Measurements from ENCODE around the gene EFCAB6.

EFCAB6 gene

DNA sequence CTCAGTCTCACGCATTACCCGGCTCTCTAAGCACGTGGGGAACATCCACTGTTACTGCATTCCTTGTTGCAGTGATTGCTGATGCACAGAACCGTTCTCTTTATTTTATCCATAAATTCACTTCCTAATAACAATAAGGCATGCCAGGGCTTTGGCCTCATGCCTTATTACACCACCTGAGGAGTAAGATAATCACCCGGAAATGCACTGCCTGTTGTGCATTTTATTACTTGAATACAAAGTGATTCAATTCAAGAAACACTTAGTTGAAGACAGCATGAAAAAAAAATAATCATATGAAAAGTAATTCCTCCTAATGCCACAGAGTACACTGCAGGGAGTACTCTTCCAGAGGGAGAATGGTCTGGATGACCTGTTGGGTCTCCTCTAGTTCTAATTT is 19.2 kb downstream of the EFCAB6 start:
- no peaks in the 10 kb centered on the region for H3K9me3 ChIP-seq (ENCODE audit: severe bottlenecking)
- H3K4me3 ChIP-seq (ENCODE audit: severe bottlenecking), result no peak overlapping the region
- DNase-seq (ENCODE audit: low spot score) (no peak), ATAC-seq (ENCODE audit: low read depth) (no peak)
- no peak for TF ChIP-seq CTCF (IDR thresholded peaks at IDR 0.05; ENCODE audit: poor library complexity, severe bottlenecking)
- H3K4me1 ChIP-seq (ENCODE audit: insufficient read depth, poor library complexity, severe bottlenecking), result peaks cover 3% of the 10 kb centered on the region
- H3K27me3 ChIP-seq (ENCODE audit: insufficient read depth, poor library complexity, severe bottlenecking), result no peaks in the 10 kb centered on the region
- no peak overlapping the region for H3K27ac ChIP-seq (ENCODE audit: poor library complexity, severe bottlenecking)
- no peaks in the 10 kb centered on the region for H3K36me3 ChIP-seq (ENCODE audit: low read depth)

DNA sequence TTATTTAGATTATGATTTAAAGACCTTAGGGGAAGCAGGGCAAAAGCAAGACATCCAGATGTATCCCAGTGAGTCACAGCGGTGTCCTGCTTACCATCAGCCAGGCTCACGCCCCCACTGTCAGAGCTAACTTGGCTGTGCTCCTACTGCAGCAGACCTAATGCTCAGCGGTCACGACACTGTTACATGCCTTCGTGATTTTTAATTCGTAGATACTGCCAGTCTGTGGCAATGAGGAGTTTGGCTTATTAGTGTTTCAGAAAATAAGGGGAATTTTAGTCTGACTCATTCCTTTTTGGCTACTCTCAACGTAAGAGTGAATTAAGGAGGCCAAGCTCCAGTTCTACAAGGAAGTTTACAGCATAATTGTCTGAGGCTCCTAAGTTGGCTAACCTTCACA is 22.7 kb downstream of the EFCAB6 start:
- no peak for DNase-seq (ENCODE audit: low spot score)
- Histone ChIP-seq H3K27ac (ENCODE audit: poor library complexity, severe bottlenecking) (no peak overlapping the region), H3K36me3 (ENCODE audit: low read depth) (no peaks in the 10 kb centered on the region), H3K9me3 (ENCODE audit: severe bottlenecking) (no peaks in the 10 kb centered on the region), H3K4me3 (ENCODE audit: severe bottlenecking) (no peak overlapping the region), H3K27me3 (ENCODE audit: insufficient read depth, poor library complexity, severe bottlenecking) (no peaks in the 10 kb centered on the region), H3K4me1 (ENCODE audit: insufficient read depth, poor library complexity, severe bottlenecking) (peaks cover 3% of the 10 kb centered on the region)
- TF ChIP-seq CTCF (IDR thresholded peaks at IDR 0.05; ENCODE audit: poor library complexity, severe bottlenecking), result no peak
- peak; percentile 94 for ATAC-seq (ENCODE audit: low read depth)

- ATAC-seq (ENCODE audit: low read depth), result no peak
- DNase-seq (ENCODE audit: low spot score), result no peak
Observed at GRCh38 chr22:43783777-43784176, 28.3 kb downstream of the EFCAB6 start.

GRCh38 chr22:43782448-43782847 is 29.7 kb downstream of the EFCAB6 start:
- Histone ChIP-seq H3K27me3 (ENCODE audit: insufficient read depth, poor library complexity, severe bottlenecking) (no peaks in the 10 kb centered on the region), H3K36me3 (ENCODE audit: low read depth) (no peaks in the 10 kb centered on the region), H3K4me1 (ENCODE audit: insufficient read depth, poor library complexity, severe bottlenecking) (peaks cover 3% of the 10 kb centered on the region), H3K9me3 (ENCODE audit: severe bottlenecking) (no peaks in the 10 kb centered on the region), H3K27ac (ENCODE audit: poor library complexity, severe bottlenecking) (no peak overlapping the region), H3K4me3 (ENCODE audit: severe bottlenecking) (no peak overlapping the region)
- no peak for TF ChIP-seq CTCF (IDR thresholded peaks at IDR 0.05; ENCODE audit: poor library complexity, severe bottlenecking)
- DNase-seq (ENCODE audit: low spot score) (no peak), ATAC-seq (ENCODE audit: low read depth) (no peak)

More at GRCh38 chr22:43783777-43784176, 28.3 kb downstream of the EFCAB6 start:
- Histone ChIP-seq H3K36me3 (ENCODE audit: low read depth) (no peaks in the 10 kb centered on the region), H3K27ac (ENCODE audit: poor library complexity, severe bottlenecking) (no peak overlapping the region), H3K4me3 (ENCODE audit: severe bottlenecking) (no peak overlapping the region), H3K27me3 (ENCODE audit: insufficient read depth, poor library complexity, severe bottlenecking) (no peaks in the 10 kb centered on the region), H3K4me1 (ENCODE audit: insufficient read depth, poor library complexity, severe bottlenecking) (no peaks in the 10 kb centered on the region), H3K9me3 (ENCODE audit: severe bottlenecking) (no peaks in the 10 kb centered on the region)
- TF ChIP-seq CTCF (IDR thresholded peaks at IDR 0.05; ENCODE audit: poor library complexity, severe bottlenecking), result no peak

GRCh38 chr22:43777286-43777685 is 34.8 kb downstream of the EFCAB6 start:
- H3K4me1 ChIP-seq (ENCODE audit: insufficient read depth, poor library complexity, severe bottlenecking), result peaks cover 14% of the 10 kb centered on the region
- no peak overlapping the region for H3K27ac ChIP-seq (ENCODE audit: poor library complexity, severe bottlenecking)
- no peak for TF ChIP-seq CTCF (IDR thresholded peaks at IDR 0.05; ENCODE audit: poor library complexity, severe bottlenecking)
- DNase-seq (ENCODE audit: low spot score) (no peak), ATAC-seq (ENCODE audit: low read depth) (peak; percentile 80)
- no peaks in the 10 kb centered on the region for H3K9me3 ChIP-seq (ENCODE audit: severe bottlenecking)
- H3K27me3 ChIP-seq (ENCODE audit: insufficient read depth, poor library complexity, severe bottlenecking), result no peaks in the 10 kb centered on the region
- H3K4me3 ChIP-seq (ENCODE audit: severe bottlenecking), result no peak overlapping the region
- no peaks in the 10 kb centered on the region for H3K36me3 ChIP-seq (ENCODE audit: low read depth)
